Endometrium (tissue), 2 donors: ENCODE measurements around the gene STRIP2.
"Not testable (repeated sequence)": the region's sequence is repeated elsewhere in the genome, so short reads cannot be mapped to it uniquely, and the experiment has no call there.

Experiments
- FAIRE-seq: peaks from 2 replicates; lab custom pipeline; 2012; peaks lifted over from hg19 to GRCh38; lab: Jason Lieb, UNC
- donor health status: control.
- donor health status: control.

The STRIP2 gene, protein sequence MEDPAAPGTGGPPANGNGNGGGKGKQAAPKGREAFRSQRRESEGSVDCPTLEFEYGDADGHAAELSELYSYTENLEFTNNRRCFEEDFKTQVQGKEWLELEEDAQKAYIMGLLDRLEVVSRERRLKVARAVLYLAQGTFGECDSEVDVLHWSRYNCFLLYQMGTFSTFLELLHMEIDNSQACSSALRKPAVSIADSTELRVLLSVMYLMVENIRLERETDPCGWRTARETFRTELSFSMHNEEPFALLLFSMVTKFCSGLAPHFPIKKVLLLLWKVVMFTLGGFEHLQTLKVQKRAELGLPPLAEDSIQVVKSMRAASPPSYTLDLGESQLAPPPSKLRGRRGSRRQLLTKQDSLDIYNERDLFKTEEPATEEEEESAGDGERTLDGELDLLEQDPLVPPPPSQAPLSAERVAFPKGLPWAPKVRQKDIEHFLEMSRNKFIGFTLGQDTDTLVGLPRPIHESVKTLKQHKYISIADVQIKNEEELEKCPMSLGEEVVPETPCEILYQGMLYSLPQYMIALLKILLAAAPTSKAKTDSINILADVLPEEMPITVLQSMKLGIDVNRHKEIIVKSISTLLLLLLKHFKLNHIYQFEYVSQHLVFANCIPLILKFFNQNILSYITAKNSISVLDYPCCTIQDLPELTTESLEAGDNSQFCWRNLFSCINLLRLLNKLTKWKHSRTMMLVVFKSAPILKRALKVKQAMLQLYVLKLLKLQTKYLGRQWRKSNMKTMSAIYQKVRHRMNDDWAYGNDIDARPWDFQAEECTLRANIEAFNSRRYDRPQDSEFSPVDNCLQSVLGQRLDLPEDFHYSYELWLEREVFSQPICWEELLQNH

DNA sequence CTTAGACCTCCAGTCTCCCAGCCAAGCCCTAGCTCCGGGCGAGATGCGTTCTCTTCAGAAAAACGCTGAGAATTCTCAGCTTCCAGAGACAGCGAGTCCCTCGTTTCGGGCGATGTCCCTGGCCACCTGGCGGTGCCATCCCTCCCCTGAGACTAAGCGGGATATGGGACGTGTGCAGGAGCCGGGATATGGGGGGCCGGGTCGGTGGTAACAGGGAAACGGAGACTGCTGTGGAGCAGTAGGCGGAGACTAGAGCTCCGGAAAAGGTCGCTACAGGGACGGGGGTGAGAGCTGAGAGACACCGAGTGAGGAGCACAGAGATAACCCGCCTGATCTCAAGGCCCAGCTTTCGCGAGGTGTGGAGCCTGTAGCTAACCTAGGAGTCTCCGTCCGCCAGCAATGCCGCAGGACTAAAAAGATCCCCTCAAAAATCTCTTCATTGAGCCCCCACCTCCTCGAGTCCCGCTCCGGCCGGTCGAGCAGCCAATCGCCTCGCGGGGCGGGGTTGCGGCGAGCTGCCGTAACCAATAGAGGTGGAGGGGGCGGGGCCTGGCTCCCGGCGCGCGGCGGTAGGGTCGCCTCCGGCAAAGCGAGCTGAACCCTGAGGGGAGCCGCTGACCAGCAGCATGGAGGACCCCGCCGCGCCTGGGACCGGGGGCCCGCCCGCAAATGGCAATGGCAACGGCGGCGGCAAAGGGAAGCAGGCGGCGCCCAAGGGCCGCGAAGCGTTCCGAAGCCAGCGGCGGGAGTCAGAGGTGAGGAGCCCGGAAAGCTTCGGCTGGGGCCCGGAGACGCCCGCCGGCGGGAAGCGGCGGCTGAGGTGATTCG, at the start of gene STRIP2:
Gene STRIP2, plus strand, starts transcription at position 586 of the 828 bp plus-strand sequence. Its CDS starts 41 bp downstream, at position 627.
- no peak for FAIRE-seq

DNA sequence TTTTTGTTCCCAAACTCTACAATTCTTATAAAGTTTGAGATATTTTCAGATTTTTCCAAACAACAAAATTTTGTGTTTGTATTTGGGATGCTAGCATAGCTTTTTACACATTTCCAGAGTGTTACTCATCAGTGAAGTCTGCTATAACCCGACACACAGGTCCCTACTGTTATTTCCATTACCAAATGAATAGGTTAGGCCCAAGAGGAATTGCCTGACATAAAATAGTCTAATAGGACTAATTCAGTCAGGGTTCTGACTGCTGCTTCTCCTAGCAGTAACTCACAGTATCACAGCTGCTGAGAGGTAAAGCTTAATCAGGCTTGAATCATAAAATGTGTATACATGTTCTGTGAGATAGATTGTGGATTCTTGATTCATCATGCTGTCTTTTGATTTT, 49.1 kb upstream of the STRIP2 start:
- no peak for FAIRE-seq

DNA sequence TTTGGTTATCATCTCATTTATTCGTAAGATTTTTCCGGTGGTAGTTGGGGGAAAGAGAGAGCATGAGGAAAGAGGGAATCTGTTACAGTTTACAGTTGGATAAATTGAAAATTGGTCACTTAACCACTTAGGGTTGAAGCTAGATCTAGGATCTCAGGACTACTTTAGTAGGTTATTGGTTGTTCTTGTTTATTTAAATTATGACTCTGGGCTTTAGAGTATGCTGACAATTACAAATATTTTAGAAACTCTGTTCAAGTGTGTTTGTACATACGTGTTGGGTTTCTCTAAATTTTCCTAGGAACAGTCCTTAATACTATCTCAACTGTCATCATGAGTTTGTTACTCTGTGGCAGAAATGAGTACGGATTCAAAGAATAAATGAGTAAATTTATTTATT, 48.6 kb upstream of the STRIP2 start:
- FAIRE-seq, result no peak

DNA sequence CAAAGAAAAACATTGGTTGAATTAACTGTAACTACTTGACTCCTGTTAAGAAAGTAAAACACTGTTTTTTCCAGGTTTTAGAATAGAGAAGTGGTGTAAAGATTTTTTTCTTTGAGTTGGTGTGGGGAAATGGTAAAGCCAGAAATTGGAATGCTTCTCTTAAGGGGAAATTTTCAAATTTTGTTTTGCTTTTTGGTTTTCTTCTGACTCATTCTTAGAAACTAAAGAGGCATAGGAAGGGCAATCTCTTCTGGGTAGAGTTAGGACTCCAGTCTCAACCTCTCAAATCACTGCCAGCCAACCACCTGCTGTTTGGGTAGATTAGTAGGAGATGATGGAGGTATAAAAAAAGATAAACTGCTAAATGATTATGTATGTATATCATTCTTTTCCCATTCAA, 47.7 kb upstream of the STRIP2 start:
- FAIRE-seq, result no peak

DNA sequence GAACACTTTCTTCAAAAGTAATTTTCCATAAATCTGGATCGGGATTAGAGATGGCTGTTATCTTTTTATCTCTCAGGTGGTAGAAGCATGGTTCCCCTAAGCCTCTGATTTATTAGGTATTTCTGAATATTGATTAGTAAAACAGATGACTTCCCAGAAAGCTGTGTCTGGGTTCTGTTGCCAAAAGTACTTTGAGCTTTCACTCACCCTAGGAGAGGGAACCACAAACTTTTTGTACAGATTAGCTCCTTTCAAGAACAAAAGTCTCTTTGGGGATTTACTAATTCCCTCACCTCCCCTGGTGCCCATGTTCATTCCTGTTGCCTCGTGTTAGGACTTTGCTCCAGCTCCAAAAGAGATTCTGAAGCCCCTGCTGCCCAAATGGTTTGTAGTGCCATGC, 46.7 kb upstream of the STRIP2 start:
- FAIRE-seq, result no peak

DNA sequence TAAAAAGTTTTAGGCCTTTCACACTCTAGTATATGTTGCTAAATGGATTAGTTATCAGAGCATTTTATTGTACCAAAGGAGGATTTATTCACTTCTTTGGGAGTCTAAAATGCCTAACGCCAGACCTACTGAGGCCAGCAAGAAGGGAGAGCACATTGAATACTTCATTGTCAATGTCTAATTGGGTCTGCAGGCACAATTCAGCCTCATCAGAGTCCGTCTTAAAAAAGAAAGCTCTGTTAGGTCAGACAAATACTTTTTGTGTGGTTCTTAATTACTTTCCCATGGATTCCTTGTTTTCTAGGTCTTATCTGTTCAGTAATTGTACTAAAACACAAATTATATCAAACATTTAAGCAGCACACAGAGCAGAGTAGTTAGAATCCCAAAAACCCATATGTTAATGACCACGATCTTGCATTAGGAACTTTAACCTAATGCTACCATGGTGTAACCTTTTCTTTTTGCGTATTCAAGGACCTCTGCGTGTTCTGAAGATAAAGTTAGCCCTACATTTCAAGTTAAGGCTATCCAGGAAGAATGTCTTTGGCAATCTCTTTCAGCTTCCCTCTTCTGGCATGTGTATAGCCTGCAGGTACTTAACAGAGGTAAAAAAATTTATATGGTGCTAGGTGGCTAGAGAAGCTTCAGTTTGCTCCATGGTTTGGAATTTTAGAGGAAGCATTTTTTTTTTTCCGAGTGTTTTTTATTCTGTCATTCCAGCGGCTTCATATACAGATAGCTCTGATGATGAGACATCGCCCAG, 45.7 kb upstream of the STRIP2 start:
- no peak for FAIRE-seq

DNA sequence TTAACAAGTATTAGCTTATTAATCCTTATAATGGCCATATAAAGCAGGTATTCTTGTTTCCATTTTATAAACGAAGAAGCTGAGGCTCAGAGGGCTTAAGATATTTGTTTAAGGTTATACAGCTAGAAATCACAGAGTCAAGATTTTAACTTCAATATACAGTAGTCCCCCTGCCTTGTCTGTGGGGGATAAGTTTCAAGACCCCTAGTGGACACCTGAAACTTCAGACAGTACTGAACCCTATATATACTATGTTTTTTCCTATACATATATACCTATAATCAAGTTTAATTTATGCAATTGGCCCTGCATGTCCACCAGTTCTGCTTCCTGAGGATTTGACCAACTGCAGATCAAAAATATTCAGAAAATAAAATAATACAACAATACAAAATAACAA, 44.4 kb upstream of the STRIP2 start:
- no peak for FAIRE-seq

DNA sequence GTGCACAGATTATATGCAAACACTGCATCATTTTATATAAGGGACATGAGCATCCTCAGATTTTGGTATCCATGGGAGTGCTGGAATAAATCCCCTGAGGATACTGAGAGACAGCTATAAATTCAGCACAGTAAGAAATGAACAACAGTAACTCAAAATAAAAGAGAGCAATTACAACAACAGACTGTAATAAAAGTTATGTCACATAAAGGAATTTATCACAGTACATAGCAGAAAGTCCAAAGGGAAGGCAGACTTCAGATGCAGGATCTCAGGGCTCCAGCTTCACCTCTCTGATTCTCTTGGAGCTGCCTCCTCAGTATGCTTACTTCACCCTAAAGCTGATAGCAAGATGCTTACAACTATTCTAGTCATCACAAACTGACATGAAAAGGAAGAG, 43.9 kb upstream of the STRIP2 start:
- no peak for FAIRE-seq

DNA sequence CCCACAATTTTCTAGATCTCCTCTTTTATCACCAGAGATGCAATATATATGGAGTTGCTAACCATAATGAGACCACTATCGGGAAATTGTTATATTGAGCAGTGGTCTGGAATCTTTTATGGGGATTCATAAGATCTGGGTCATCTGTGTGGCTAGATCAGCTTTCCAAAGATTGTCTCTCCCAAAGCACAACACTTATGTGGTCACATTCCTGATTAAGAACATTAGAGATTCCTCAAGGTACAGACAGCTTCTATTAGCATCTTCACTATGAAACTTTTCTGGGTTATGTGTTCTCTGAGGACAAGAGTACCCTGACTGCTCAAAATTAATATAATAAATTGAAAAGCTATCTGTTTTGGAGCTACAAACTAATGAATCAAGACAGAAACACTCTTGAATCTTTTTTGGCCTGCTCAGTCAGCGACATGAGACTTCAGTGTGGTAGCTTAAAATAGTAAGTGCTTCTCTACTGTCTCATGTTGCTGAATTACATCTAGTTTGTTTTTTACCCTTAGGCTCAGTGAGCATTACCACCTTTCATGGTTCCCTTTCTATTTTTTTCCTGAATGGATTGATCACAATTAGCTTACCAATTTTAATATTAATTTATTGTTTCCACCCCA, 42.6 kb upstream of the STRIP2 start:
- FAIRE-seq, result no peak

DNA sequence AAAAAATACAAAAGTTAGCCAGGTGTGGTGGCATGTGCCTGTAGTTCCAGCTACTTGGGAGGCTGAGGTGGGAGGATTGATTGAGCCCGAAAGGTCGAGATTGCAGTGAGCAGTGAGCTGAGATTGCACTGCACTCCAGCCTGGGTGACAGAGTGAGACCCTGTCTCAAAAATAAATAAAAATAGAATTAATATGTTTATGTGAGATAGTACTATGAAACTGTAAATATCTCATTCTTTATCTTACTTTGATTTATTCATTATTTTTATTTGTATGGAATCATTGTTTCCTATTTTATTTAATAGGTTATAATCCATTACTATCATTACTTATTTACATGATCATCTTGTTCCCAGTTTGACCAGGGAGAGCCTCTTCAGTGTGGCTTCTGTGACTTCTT, 41.0 kb upstream of the STRIP2 start:
- no peak for FAIRE-seq

DNA sequence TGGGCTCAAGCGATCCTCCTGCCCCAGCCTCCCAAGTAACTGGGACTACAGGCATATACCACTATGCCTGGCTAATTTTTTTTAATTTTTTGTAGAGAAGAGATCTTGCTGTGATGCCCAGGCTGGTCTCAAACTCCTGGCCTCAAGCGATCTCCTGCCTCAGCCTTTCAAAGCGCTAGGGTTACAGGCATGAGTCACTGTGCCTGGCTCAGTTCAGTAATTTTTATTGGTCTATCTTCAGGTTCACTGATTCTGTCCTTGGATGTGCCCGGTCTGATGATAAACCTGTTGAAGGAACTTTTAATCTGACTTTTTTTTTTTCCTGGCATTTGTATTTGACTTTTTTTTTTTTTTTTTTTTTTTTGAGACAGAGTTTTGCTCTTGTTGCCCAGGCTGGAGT, 40.1 kb upstream of the STRIP2 start:
- FAIRE-seq, result no peak

DNA sequence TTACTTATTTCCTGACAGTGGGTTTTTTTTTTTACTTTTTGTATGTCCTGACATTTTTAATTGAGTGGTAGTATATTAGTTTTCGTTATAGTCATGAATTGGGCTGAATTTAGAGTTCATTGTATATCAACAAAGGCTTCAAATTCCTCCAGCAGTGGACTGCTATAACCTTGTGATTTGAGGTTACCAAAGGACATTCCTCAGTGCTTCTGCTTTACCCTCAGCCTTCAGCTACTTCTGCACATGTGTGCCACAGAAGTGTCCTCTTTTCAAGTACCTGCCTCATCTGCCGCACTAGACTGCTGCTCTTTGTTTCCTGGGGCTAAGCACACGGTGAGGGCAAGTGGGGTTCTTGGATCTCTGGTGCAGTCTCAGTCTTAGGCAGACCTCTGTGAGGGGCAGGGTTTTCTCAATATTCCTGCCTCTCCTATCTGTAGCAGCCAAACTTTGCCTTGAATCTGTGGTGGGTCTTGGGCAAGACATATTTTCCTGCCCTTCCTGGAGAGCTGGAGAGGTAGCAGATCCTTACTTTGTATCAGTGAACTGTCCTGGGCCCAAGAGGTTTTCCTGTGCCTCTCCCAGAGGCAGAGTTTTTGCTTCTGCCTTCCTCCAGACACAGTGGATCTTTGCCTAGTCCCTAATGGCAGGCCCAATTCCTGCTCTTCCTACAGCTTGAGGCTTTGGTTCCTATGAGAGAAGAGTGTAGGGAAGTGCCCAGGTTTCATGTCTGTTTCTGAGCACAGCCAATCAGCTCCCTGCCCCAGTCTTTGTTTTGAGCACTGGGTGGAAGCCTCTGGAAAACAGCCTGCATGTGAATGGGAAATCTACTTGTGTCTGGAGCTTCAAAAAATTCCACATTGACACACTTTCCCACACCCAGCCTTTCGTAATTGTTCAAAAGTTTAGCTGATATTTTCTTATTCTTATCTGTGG, 39.0 kb upstream of the STRIP2 start:
- FAIRE-seq, result no peak

DNA sequence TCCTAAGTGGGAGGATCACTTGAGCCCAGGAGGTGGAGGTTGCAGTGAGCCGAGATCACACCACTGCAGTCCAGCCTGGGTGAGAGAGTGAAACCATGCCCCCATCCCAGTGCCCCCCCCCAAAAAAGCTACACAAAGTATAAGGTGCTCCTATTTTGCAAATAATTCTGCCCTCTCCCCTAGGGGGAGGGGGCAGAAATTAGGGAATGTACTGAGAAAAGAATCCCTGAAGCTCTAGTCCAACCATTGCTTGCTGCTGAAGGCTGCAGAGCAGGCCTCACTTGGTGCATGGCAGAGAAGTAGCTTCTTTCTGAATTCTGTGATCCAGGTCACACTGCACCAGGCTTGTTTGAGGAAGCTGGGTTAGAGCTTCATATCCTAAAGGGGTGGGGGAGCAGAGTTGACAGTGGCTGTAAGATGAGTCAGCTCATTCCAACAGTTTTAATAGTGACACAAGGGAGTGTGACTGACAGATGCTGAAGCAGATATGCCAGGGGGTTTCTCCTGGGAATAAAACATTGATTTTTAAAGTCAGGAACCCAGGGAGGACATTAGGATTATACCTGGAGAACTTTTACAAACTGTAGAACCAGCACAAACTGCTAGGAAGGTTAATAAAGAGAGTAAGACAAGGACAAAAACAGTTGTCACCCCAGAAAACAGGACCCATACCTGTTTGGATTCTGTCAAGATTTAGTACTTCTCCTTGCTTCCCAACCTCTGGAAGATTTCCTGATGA, 32.8 kb upstream of the STRIP2 start:
- FAIRE-seq, result no peak

DNA sequence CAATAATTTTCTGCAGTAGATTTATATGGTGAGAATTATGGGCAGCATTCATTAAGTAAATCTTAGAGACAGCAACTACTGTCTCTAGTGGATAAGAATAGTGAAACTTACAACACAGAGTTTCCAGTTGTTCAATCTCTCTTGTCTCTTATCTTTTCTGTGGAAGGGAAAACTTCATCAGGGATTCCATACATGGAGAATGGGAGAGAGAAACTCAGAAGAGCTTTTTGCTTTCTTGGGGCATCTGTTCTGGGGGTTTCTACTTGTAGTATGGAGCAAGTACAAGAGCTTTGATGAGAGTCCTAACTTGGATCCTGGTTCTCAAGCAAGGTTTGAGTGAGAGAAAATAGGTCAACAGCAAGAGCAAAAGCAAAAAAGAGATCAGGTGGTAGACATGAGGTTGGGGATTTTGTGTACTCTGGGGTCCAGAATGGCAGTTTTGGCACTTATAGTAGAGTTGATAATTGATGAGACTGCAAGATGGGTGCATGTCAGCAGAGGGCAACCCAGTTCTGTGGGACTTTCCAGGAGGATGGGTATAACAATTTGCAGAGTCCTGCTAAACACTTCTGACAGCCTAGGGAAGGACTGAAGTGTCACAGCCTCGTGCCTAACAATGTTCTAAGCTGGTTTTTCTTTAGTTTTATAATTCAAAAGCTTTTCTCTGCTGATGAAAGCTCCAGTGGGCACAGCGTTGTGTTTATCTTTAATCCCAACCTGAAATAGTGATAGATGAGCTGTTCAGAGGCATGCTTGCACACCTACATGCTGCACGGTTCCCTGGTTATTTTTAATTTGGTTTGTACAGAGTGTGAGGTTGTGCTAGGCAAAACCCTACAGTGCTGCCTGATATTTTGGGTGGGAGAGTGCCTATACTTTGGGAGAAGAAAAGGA, 32.0 kb upstream of the STRIP2 start:
- FAIRE-seq, result no peak

DNA sequence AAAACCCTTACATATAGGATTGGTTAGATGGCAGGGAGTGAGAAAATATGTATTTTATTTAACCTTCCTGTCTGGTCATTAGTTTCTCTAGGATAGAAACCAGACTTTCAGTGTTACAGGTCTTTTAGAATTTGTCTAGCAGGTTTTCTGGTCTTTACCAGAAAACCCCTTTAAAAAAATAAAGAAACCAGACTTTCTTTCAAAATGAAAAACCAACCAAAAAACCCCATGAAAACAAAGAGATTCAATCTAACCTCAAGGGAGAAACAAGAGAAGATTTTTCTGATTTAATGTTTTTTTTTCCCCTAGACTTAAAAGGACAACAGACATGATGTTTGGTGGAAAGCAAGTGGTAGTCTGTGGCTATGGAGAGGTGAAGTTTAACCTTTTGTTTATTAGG, 28.7 kb upstream of the STRIP2 start:
- no peak for FAIRE-seq

DNA sequence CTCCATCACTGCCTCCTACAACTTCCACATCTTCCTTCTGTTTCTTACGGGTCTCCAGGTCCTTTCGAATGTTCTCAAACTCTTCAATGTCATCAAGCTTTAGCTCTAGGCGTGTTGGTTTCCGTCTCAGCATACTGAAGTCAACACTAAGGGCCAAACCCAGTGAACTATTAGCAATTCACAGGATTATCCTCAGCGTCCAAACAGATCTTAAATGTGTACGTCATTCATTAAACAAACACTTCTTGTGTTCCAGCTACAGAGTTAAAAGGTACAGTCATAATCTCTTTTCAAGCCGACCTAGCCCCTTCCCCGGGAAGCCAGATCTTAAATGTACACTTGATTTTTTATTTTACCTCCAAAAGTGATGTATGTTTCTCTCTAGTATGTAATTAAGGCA, 24.0 kb upstream of the STRIP2 start:
- FAIRE-seq, result not testable (repeated sequence)

DNA sequence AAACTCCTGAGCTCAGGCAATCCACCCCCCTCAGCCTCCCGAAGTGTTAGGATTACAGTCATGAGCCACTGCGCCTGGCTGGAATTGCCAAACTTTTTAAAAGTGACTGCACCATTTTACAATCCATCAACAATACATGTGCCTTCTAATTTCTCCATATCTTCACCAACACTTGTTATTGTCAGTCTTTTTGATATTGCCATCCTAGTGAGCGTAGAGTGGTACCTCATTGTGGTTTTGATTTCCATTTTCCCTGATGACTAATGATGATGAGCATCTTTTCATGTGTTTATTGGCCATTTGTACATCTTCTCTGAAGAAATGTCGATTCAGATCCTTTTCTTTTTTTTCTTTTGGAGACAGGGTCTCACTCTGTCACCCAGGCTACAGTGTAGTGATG, 21.7 kb upstream of the STRIP2 start:
- no peak for FAIRE-seq

DNA sequence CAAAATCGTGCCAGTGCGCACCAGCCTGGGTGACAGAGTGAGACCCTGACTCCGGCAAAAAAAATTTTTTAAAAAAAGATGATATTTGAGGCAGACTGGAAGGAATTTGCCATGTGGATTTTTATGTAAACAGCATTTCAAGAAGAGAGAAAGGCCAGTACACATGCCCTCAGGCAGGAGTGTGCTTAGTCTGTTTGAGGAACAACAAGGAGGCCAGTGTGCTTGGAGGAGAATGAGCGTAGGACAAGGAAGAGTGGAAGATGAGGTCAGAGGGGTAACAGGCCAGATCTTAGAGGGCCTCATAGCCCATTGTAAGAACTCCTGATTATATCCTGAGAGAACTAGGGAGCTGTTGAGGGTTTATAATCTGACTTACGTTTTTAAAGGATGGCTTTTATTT, 17.2 kb upstream of the STRIP2 start:
- FAIRE-seq, result no peak
